Endothelial cell of umbilical vein (primary cell): ENCODE measurements around the gene MAML3.

Source experiments
- CTCF ChIP-seq, 2 donors: IDR thresholded peaks; 1 replicate in 1 of 2; 2 replicates in 1 of 2; pipeline ENCODE4 v1.5.1; 2011; ENCODE audit warnings: low read length in 2 of 2, mild to moderate bottlenecking in 2 of 2, moderate library complexity in 2 of 2, control low read depth in 1 of 2, inconsistent platforms in 1 of 2, low read depth in 1 of 2; ENCODE audit not compliant: insufficient read depth in 1 of 2; ENCODE audit errors: extremely low read depth in 1 of 2
- MAX ChIP-seq: IDR thresholded peaks from 2 replicates; pipeline ENCODE4 v1.6.1; 2011; ENCODE audit not compliant: insufficient read depth, insufficient read length
- POLR2A ChIP-seq: IDR thresholded peaks from 2 replicates; pipeline ENCODE4 v1.6.1; 2012; ENCODE audit warnings: low read depth, mild to moderate bottlenecking, control low read depth, low read length
- POLR2AphosphoS5 ChIP-seq: IDR thresholded peaks from 2 replicates; pipeline ENCODE4 v1.6.1; 2012; ENCODE audit warnings: low read depth, mild to moderate bottlenecking, control low read depth, low read length, moderate library complexity; ENCODE audit not compliant: insufficient read depth

DNA sequence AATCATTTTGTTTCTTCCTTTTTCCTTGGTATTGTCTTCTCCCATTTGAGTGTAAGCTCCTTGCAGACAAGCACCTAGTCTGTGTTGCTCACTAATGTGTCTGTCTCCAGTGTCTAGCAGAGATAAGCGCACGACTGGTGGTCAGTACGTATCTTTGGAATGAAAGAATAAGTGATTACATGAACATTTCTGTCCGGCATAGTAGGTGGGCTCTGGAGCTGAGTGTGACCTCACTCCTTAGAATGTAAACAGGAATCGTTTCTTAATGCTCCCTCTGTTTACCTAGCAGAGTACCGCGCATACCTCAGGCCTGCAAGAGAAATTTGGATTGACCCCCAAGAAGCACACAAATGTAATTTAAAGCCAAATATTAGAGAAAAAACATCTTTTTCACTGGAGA lies 235.4 kb downstream of the MAML3 start:
- TF ChIP-seq CTCF (IDR thresholded peaks at IDR 0.05; ENCODE audit: extremely low read depth in 1 of 2, insufficient read depth in 1 of 2, low read depth in 1 of 2, low read length in 2 of 2) = no peak
- no peak for TF ChIP-seq POLR2A
- TF ChIP-seq POLR2AphosphoS5 = no peak
- no peak for TF ChIP-seq MAX
